C4-2B (cell line): ENCODE results near the gene CARD14.
A peak's percentile ranks its signal among the peaks of the same experiment; 100 is the strongest.

Experiments
- CTCF ChIP-seq: fragments of 450-650 bp; conservative IDR thresholded peaks from 2 replicates; pipeline ENCODE4 v1.5.1; 2017; ENCODE audit warnings: mild to moderate bottlenecking
- ZFX ChIP-seq: fragments of 450-650 bp; IDR thresholded peaks from 2 replicates; pipeline ENCODE4 v1.6.1; 2017

- TF ChIP-seq CTCF (peak; percentile 92), ZFX (no peak)
These were observed 83.0 kb downstream of the CARD14 start for GRCh38 chr17:80252871-80253270.
